ENCODE measurements around the gene UFSP2.

UFSP2 gene

GRCh38 chr4:185384930-185385331, 40.8 kb downstream of the UFSP2 start:
- TF ChIP-seq, protein P1, sequence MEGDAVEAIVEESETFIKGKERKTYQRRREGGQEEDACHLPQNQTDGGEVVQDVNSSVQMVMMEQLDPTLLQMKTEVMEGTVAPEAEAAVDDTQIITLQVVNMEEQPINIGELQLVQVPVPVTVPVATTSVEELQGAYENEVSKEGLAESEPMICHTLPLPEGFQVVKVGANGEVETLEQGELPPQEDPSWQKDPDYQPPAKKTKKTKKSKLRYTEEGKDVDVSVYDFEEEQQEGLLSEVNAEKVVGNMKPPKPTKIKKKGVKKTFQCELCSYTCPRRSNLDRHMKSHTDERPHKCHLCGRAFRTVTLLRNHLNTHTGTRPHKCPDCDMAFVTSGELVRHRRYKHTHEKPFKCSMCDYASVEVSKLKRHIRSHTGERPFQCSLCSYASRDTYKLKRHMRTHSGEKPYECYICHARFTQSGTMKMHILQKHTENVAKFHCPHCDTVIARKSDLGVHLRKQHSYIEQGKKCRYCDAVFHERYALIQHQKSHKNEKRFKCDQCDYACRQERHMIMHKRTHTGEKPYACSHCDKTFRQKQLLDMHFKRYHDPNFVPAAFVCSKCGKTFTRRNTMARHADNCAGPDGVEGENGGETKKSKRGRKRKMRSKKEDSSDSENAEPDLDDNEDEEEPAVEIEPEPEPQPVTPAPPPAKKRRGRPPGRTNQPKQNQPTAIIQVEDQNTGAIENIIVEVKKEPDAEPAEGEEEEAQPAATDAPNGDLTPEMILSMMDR (conservative IDR thresholded peaks at IDR 0.05; ENCODE audit: low read length) = no peak
- peak; percentile 5 for DNase-seq (ENCODE audit: low read depth)
- no peak overlapping the region for H3K4me3 ChIP-seq (ENCODE audit: low read length)

DNA sequence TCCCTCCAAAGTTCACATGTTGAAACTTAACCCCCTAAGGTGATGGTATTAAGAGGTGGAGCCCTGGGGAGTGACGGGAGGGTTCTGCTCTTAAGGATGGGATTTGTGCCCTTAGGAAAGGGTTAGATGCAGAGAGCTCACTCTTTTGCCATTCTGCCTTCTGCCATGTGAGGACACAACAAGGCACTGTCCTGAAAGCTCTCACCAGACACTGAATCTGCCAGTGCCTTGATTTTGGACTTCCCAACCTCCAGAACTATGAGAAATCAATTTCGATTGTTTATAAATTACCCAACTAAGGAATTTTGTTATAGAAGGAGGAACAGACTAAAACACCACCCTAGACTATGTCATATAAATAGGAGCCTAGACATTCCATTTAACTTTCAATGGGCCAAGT, 41.7 kb downstream of the UFSP2 start:
- TF ChIP-seq, protein P1 (conservative IDR thresholded peaks at IDR 0.05; ENCODE audit: low read length) = no peak
- no peak for DNase-seq (ENCODE audit: low read depth)
- no peak overlapping the region for H3K4me3 ChIP-seq (ENCODE audit: low read length)

DNA sequence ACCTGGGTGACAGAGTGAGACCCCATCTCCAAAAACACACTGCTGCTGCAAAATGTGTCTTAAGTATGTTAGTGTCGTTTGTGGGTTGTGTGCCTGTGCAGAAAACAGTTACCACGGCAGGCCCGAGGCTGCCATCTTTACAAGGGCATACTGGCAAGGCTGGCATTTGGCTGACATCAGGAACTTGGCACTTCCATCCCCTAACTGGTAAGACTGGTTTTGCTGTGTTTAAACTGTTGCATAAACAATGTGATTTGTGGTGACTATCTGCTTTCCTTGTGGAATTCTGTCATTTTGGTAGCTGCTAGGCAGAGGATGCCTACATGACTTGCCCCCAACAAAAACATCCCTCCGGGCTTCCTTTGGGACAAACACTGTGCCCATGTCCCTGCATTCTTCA, 42.3 kb downstream of the UFSP2 start:
- DNase-seq (ENCODE audit: low read depth) = no peak
- TF ChIP-seq, protein P1 (conservative IDR thresholded peaks at IDR 0.05; ENCODE audit: low read length) = no peak
- no peak overlapping the region for H3K4me3 ChIP-seq (ENCODE audit: low read length)

DNA sequence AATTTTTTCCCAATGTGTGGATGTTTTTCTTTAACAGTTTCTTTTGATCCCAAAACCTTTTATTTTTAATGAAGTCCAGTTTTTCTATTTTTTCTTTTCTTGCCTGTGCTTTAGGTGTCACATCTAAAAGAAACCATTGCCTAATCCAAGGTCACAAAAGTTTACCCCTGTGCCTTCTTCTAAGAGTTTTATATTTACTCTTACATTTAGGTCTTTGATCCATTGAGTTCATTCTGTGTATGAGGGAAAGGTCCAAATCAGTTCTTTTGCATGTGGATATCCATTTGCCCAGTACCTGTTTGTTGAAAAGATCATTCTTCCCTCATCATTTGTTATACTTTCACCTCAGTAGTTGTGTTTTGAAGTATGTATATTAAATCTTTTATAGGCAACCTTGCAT, 43.0 kb downstream of the UFSP2 start:
- H3K4me3 ChIP-seq (ENCODE audit: low read length) = no peak overlapping the region
- TF ChIP-seq, protein P1 (conservative IDR thresholded peaks at IDR 0.05; ENCODE audit: low read length) = no peak
- DNase-seq (ENCODE audit: low read depth) = no peak

DNA sequence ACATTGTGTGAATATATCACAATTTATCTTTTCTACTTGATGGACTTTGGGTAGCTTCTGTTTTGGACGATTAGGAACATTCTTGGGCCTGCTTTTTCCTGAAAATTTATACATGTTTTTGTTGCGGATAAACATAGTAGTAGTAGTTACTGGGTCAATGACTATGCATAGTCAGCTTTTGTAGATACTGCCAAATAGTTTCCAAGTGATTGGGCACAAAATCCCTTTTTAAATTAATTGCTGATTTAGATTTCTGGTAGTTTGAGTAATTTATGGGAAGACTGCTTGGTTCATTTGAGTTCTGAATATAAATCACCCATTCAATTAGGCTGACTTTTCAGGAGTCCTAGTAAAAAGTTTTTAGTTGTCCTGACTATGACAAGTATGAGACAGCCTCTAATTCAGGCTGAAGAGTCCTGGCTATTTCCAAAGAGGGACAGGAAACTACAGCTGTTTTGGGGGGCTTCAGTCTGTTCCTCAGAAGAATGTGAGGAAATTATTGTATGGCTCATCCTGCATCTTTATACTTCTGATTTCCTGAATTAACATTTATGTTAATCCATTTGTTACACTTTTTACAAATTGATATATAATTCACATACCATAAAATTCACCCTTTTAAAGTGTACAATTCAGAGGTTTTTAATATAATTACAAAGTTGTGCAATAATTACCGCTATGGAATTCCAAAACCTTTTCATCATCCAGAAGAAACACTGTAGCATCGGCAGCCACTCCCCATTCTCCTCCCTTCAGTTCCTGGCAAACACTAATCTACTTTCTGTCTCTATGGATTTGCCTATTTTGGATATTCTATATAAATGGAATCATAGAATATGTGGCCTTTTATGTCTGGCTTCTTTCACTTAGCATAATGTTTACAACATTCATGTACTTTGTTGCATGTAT, 44.2 kb downstream of the UFSP2 start:
- DNase-seq (ENCODE audit: low read depth) = peak; percentile 25
- H3K4me3 ChIP-seq (ENCODE audit: low read length) = no peak overlapping the region
- TF ChIP-seq, protein P1 (conservative IDR thresholded peaks at IDR 0.05; ENCODE audit: low read length) = no peak

GRCh38 chr4:185380320-185380719, 45.4 kb downstream of the UFSP2 start:
- H3K4me3 ChIP-seq (ENCODE audit: low read length) = no peak overlapping the region
- no peak for DNase-seq (ENCODE audit: low read depth)
- TF ChIP-seq, protein P1 (conservative IDR thresholded peaks at IDR 0.05; ENCODE audit: low read length) = no peak
